ENCODE data around the gene MRPL24.

- TF ChIP-seq, protein P1, sequence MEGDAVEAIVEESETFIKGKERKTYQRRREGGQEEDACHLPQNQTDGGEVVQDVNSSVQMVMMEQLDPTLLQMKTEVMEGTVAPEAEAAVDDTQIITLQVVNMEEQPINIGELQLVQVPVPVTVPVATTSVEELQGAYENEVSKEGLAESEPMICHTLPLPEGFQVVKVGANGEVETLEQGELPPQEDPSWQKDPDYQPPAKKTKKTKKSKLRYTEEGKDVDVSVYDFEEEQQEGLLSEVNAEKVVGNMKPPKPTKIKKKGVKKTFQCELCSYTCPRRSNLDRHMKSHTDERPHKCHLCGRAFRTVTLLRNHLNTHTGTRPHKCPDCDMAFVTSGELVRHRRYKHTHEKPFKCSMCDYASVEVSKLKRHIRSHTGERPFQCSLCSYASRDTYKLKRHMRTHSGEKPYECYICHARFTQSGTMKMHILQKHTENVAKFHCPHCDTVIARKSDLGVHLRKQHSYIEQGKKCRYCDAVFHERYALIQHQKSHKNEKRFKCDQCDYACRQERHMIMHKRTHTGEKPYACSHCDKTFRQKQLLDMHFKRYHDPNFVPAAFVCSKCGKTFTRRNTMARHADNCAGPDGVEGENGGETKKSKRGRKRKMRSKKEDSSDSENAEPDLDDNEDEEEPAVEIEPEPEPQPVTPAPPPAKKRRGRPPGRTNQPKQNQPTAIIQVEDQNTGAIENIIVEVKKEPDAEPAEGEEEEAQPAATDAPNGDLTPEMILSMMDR (IDR thresholded peaks at IDR 0.05; ENCODE audit: low read depth, low read length), result no peak
- no peak for TF ChIP-seq EZH2phosphoT487 (IDR thresholded peaks at IDR 0.05; ENCODE audit: low read depth)
Measured at GRCh38 chr1:156746406-156746727, 5.5 kb upstream of the MRPL24 start.
